Panc1 (cell line): ENCODE results near the gene TBC1D2.

Experiments
- CTCF ChIP-seq: fragments of 450-650 bp; IDR thresholded peaks from 2 replicates; pipeline ENCODE4 v1.5.1; 2017; ENCODE audit warnings: mild to moderate bottlenecking
- POLR2AphosphoS5 ChIP-seq: IDR thresholded peaks from 2 replicates; pipeline ENCODE4 v1.6.1; 2012; ENCODE audit warnings: mild to moderate bottlenecking, low read depth, low read length, moderate library complexity
- REST ChIP-seq, 2 experiments: IDR thresholded peaks; 2 replicates each; pipeline ENCODE4 v1.6.1; 2011 to 2012; ENCODE audit warnings: low read depth in 2 of 2, control low read depth in 1 of 2, low read length in 1 of 2, mild to moderate bottlenecking in 1 of 2, moderate library complexity in 1 of 2; ENCODE audit not compliant: insufficient read depth in 1 of 2
- SIN3A ChIP-seq: IDR thresholded peaks from 2 replicates; pipeline ENCODE4 v1.6.1; 2012; ENCODE audit warnings: low read depth, mild to moderate bottlenecking, low read length, moderate library complexity, borderline replicate concordance; ENCODE audit not compliant: insufficient read depth
- TCF7L2 ChIP-seq: IDR thresholded peaks from 2 replicates; pipeline ENCODE4 v1.6.1; 2011; ENCODE audit warnings: mild to moderate bottlenecking, low read depth, low read length, inconsistent platforms

GRCh38 chr9:98215821-98216220, 39.6 kb downstream of the TBC1D2 start:
- peak; percentile 69; the same call in 1 of the 2 replicates for TF ChIP-seq CTCF
- TF ChIP-seq TCF7L2: peak; percentile 82
- TF ChIP-seq REST (IDR thresholded peaks at IDR 0.05; ENCODE audit: insufficient read depth in 1 of 2, low read depth in 2 of 2, low read length in 1 of 2): no peak
- TF ChIP-seq POLR2AphosphoS5: no peak
- no peak for TF ChIP-seq SIN3A
